ENCODE data around the gene USP28.

DNA sequence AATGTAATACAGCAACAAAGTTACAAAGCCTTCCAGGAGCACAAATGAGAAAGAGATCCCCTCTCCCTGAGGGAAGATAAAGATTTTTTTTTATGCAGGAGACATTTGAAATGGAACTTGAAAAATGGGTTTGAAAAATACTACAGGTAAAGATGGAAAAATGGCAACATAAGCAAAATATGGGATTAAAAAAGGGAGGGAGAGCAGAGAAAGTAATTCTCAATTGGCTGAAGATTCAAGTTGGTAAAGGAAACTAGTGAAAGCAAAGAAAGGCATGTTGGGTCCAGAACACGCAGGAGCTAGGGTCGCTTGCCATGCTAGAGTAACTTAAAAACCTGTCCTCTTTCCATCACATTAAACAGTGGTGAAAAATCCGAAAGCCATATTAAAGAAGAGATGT is 103.4 kb downstream of the USP28 start:
- TF ChIP-seq YY1 (tag by site-specific recombination; IDR thresholded peaks at IDR 0.05): no peak
- TF ChIP-seq, protein P1, sequence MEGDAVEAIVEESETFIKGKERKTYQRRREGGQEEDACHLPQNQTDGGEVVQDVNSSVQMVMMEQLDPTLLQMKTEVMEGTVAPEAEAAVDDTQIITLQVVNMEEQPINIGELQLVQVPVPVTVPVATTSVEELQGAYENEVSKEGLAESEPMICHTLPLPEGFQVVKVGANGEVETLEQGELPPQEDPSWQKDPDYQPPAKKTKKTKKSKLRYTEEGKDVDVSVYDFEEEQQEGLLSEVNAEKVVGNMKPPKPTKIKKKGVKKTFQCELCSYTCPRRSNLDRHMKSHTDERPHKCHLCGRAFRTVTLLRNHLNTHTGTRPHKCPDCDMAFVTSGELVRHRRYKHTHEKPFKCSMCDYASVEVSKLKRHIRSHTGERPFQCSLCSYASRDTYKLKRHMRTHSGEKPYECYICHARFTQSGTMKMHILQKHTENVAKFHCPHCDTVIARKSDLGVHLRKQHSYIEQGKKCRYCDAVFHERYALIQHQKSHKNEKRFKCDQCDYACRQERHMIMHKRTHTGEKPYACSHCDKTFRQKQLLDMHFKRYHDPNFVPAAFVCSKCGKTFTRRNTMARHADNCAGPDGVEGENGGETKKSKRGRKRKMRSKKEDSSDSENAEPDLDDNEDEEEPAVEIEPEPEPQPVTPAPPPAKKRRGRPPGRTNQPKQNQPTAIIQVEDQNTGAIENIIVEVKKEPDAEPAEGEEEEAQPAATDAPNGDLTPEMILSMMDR (tag by site-specific recombination; IDR thresholded peaks at IDR 0.05): no peak
